Right lobe of liver (tissue), 6 donors: ENCODE results near the gene CRTC1. TPM values are rescaled to one million over a fixed set of nuclear protein-coding genes. Genes with fewer than 3 reads are reported as not detected.

Experiments used
- ATAC-seq, 4 donors: fragments of 200-7000 bp; cut with Tn5 transposase; one replicate each; pipeline ENCODE4 v1.9.1; 2020; ENCODE audit warnings: mild to moderate bottlenecking in 4 of 4, moderate library complexity in 4 of 4
- DNase-seq, 3 donors: peaks; one replicate each; pipeline ENCODE4 v3.0.0-alpha.2; 2020
- H3K27ac ChIP-seq, 3 donors: fragments of 200-600 bp; one replicate each; pipeline ENCODE4 v1.8.0; 2022
- H3K27me3 ChIP-seq, 2 donors: fragments of 200-600 bp; one replicate each; pipeline ENCODE4 v1.8.0; 2022
- H3K36me3 ChIP-seq, 4 donors: fragments of 200-600 bp; sonication (generic) in 1 of 4; one replicate each; pipeline versions ENCODE4 v1.5.1 to v1.8.0; 2017 to 2022; ENCODE audit warnings: control low read depth in 1 of 4
- H3K4me1 ChIP-seq, 4 donors: fragments of 200-600 bp; sonication (generic) in 1 of 4; one replicate each; pipeline versions ENCODE4 v1.5.1 to v1.8.0; 2017 to 2022; ENCODE audit warnings: control low read depth in 1 of 4
- H3K4me3 ChIP-seq, 3 donors: fragments of 200-600 bp; one replicate each; pipeline ENCODE4 v1.8.0; 2022
- H3K9me3 ChIP-seq, 4 donors: fragments of 200-600 bp; sonication (generic) in 1 of 4; one replicate each; pipeline versions ENCODE4 v1.5.1 to v1.8.0; 2017 to 2022; ENCODE audit warnings: control low read depth in 1 of 4
- CTCF ChIP-seq, 4 donors: fragments of 200-600 bp in 3 of 4; fragments of 450-650 bp in 1 of 4; IDR thresholded peaks; one replicate each; pipeline versions ENCODE4 v1.5.1 to v1.8.0; 2016 to 2022; ENCODE audit warnings: antibody characterized with exemption in 4 of 4, mild to moderate bottlenecking in 2 of 4
- POLR2A ChIP-seq: fragments of 450-650 bp; IDR thresholded peaks from one replicate; pipeline ENCODE4 v1.6.1; 2017; ENCODE audit warnings: antibody characterized with exemption, mild to moderate bottlenecking
- WGBS: methylation state at CpG from one replicate; pipeline ENCODE4 v1.1.6; 2018; ENCODE audit warnings: low coverage, low lambda C conversion rate; ENCODE audit not compliant: insufficient coverage; ENCODE audit errors: missing lambda C conversion rate; 5-methylcytosine and 5-hydroxymethylcytosine counted together
- intact Hi-C, 2 donors: fragments of 100-400 bp; cut with DNase I; formaldehyde crosslinking; loops; one replicate each; pipeline versions ENCODE4 v1.11.2 to v1.14.1; 2022
- total RNA-seq, 6 experiments: library from RNA; depleted of rRNA in 2 of 6; stranded (reverse); fragments of >200 nt in 2 of 6; fragmentation: NEBNext Ultra II Directional in 3 of 6; extraction: Animal tissue kit (Norgen Biotek cat#: 25700) in 3 of 6; gene quantifications; one replicate each; pipeline versions ENCODE4 v1.1.0 to v1.2.4, GENCODE V29; 2016 to 2023
- donor health status: DM: no; HTN: yes; CAD: no.
- donor health status: DM: no; HTN: no; CAD: no.
- donor health status: DM: no; HTN: no; CAD: no.
- donor health status: DM: no; HTN: yes; CAD: no.
- donor health status: DM: no; HTN: yes; CAD: no.

The CRTC1 gene
- total RNA-seq, 6 experiments from 2014 or later, result 1.7 to 7.2 (median 4.9) TPM

GRCh38 chr19:18662972-18663732, 20.3 kb upstream of the CRTC1 start:
- Histone ChIP-seq H3K27me3 (no peaks in the 10 kb centered on the region), H3K27ac (no peak overlapping the region), H3K36me3 (peaks cover 0 to 7% (median under 1%) of the 10 kb centered on the region in 4 donors), H3K4me1 (no peaks in the 10 kb centered on the region), H3K9me3 (no peaks in the 10 kb centered on the region), H3K4me3 (no peak overlapping the region)
- intact Hi-C loops, result no loop called here
- TF ChIP-seq CTCF (IDR thresholded peaks at IDR 0.05) (no peak), POLR2A (no peak)
- DNase-seq (no peak), ATAC-seq (no peak)
- WGBS, result 66% methylated on average over 10 of the region's 15 CpGs

- Histone ChIP-seq H3K27ac (no peak overlapping the region), H3K36me3 (peaks cover 0 to 15% (median 3%) of the 10 kb centered on the region in 4 donors), H3K27me3 (no peaks in the 10 kb centered on the region), H3K9me3 (no peaks in the 10 kb centered on the region), H3K4me1 (no peaks in the 10 kb centered on the region), H3K4me3 (no peak overlapping the region)
- TF ChIP-seq CTCF (IDR thresholded peaks at IDR 0.05) (no peak), POLR2A (no peak)
- no peak for DNase-seq
- 55% methylated on average over 6 of the region's 14 CpGs for WGBS
- ATAC-seq, result no peak
- intact Hi-C loops, result no loop called here
Observed at GRCh38 chr19:18663940-18664530, 19.4 kb upstream of the CRTC1 start.

- no peak for TF ChIP-seq CTCF (IDR thresholded peaks at IDR 0.05)
- no peak for TF ChIP-seq POLR2A
- ATAC-seq, result no peak
- intact Hi-C loops, result no loop called here
- Histone ChIP-seq H3K36me3 (peaks cover 0 to 19% (median 3%) of the 10 kb centered on the region in 4 donors), H3K4me1 (no peaks in the 10 kb centered on the region), H3K9me3 (no peaks in the 10 kb centered on the region), H3K4me3 (no peak overlapping the region), H3K27ac (no peak overlapping the region), H3K27me3 (no peaks in the 10 kb centered on the region)
- WGBS, result 67% methylated on average over 1 of the region's 22 CpGs
- no peak for DNase-seq
Observed at GRCh38 chr19:18665771-18666202, 17.7 kb upstream of the CRTC1 start.

- DNase-seq (no peak), ATAC-seq (no peak)
- Histone ChIP-seq H3K4me1 (no peaks in the 10 kb centered on the region), H3K27me3 (no peaks in the 10 kb centered on the region), H3K9me3 (no peaks in the 10 kb centered on the region), H3K36me3 (peaks cover 0 to 19% (median 3%) of the 10 kb centered on the region in 4 donors), H3K27ac (no peak overlapping the region), H3K4me3 (no peak overlapping the region)
- intact Hi-C loops, result no loop called here
- TF ChIP-seq CTCF (IDR thresholded peaks at IDR 0.05) (no peak), POLR2A (no peak)
- no CpG with 5 or more reads among the region's 12 CpGs for WGBS
Observed at GRCh38 chr19:18666317-18666716, 17.2 kb upstream of the CRTC1 start.
